ENCODE data around the gene ARL16.

DNA sequence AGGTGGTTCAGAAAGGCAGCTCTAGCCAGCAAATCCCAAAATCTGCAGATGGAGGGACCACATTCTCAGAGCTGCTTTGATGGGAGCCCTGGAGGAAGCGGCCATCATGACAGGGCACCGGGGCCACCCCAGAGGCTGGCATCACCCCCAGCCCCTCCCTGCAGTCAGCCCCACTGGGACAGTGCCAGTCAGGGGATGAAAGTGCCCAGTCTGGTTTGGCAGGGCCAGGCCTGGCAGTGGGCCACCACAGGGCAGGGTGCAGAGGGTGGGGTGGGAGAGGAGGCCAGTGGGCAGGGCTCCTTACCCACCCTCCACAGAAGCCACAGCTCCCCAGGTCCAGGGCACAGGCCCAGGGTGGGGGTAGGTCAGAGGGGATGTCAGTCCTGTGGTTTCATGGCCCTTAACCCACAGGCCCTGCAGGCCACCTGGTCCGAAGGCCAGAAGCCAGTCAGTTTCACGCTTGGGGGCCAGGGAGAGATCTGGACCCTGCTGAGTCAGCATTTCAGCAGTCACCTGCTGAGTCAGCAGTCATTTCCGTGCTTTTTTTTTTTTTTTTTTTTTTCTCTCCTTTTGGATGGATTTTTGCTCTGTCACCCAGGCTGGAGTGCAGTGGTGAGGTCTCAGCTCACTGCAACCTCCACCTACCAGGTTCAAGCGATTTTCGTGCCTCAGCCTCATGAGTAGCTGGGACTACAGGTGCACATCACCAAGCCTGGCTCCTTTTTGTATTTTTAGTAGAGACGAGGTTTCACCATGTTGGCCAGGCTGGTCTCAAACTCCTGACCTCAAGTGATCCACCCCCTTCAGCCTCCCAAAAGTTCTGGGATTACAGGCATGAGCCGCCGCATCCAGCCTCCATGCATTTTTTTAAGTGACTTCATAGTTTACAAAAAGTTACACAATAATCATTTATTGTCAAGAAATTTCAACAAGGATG is 38.9 kb upstream of the ARL16 start:
- TF ChIP-seq POLR2A (IDR thresholded peaks at IDR 0.05) (no peak), CTCF (IDR thresholded peaks at IDR 0.05) (no peak)

Measured in heart left ventricle (tissue), 13 donors.